A549 (cell line): ENCODE results near the gene NEDD4L. TPM values are rescaled to one million over a fixed set of nuclear protein-coding genes. Genes with fewer than 3 reads are reported as not detected.

Source experiments
- ATAC-seq, 2 experiments: fragments of 200-7000 bp in 1 of 2; fragments of >200 bp in 1 of 2; cut with Nextera tagmentation in 1 of 2; cut with Tn5 transposase in 1 of 2; 3 replicates each; pipeline versions ENCODE4 v1.8.0 to v1.9.1; 2018 to 2020; ENCODE audit warnings: mild to moderate bottlenecking in 1 of 2, moderate library complexity in 1 of 2
- CTCF ChIA-PET: fragments of 300-600 bp; sonication (Branson Sonifier 250); formaldehyde crosslinking; extraction: SDS; loops from one replicate; lab custom pipeline; 2021; ENCODE audit warnings: antibody characterized with exemption, inconsistent platforms; lab: Yijun Ruan, JAX
- POLR2A ChIA-PET: fragments of 350-600 bp; formaldehyde crosslinking; extraction: SDS; loops from one replicate; lab custom pipeline; 2021; ENCODE audit warnings: antibody characterized with exemption, inconsistent platforms; lab: Yijun Ruan, JAX
- DNase-seq, 2 experiments: peaks; one replicate each; pipeline versions ENCODE4 v3.0.0 to v3.0.0-alpha.2; 2011 to 2016; ENCODE audit warnings: low read depth in 1 of 2, low spot score in 1 of 2
- FAIRE-seq: peaks from 2 replicates; lab custom pipeline; 2011; peaks lifted over from hg19 to GRCh38; lab: Jason Lieb, UNC
- H3K27ac ChIP-seq, 2 experiments: fragments of >200 bp; sonication (Bioruptor Twin); formaldehyde crosslinking; 3 replicates each; pipeline ENCODE4 v1.5.1; 2016 to 2017
- H3K4me1 ChIP-seq: fragments of >200 bp; sonication (Bioruptor Twin); formaldehyde crosslinking; 3 replicates; pipeline ENCODE4 v1.6.1; 2016
- H3K4me2 ChIP-seq: fragments of >200 bp; sonication (Bioruptor Twin); formaldehyde crosslinking; 3 replicates; pipeline ENCODE4 v1.6.1; 2016
- H3K4me3 ChIP-seq: fragments of >200 bp; sonication (Bioruptor Twin); formaldehyde crosslinking; 3 replicates; pipeline ENCODE4 v1.5.1; 2016
- H3K9me3 ChIP-seq: fragments of >200 bp; sonication (Bioruptor Twin); formaldehyde crosslinking; 3 replicates; pipeline ENCODE4 v1.6.1; 2016
- BCL3 ChIP-seq: fragments of >200 bp; sonication (Bioruptor Twin); formaldehyde crosslinking; IDR thresholded peaks from 3 replicates; pipeline ENCODE4 v1.6.1; 2016
- BHLHE40 ChIP-seq: IDR thresholded peaks from 2 replicates; pipeline ENCODE4 v1.6.1; 2012; ENCODE audit warnings: low read depth, low read length, inconsistent platforms
- CBX8 ChIP-seq: fragments of 200-600 bp; sonication (generic); IDR thresholded peaks from 2 replicates; pipeline ENCODE4 v1.6.1; 2016
- CEBPB ChIP-seq, 2 experiments: fragments of >200 bp in 1 of 2; sonication (Bioruptor Twin) in 1 of 2; formaldehyde crosslinking in 1 of 2; IDR thresholded peaks; 2 replicates each; pipeline ENCODE4 v1.6.1; 2012 to 2016
- CHD2 ChIP-seq: fragments of 150-350 bp; IDR thresholded peaks from 2 replicates; pipeline ENCODE4 v1.6.1; 2014; ENCODE audit warnings: low read length; ENCODE audit not compliant: partially characterized antibody
- CHD4 ChIP-seq: fragments of 200-600 bp; sonication (generic); IDR thresholded peaks from 2 replicates; pipeline ENCODE4 v1.6.1; 2016; ENCODE audit warnings: antibody characterized with exemption, mild to moderate bottlenecking, borderline replicate concordance
- E2F6 ChIP-seq: IDR thresholded peaks from 2 replicates; pipeline ENCODE4 v1.6.1; 2012; ENCODE audit warnings: low read depth, borderline replicate concordance
- EHF ChIP-seq: fragments of 250-450 bp; sonication (Bioruptor Pico); IDR thresholded peaks from 2 replicates; pipeline ENCODE4 v1.5.0; 2020; ENCODE audit warnings: mild to moderate bottlenecking
- EHMT2 ChIP-seq: fragments of 200-600 bp; sonication (generic); IDR thresholded peaks from 2 replicates; pipeline ENCODE4 v1.6.1; 2016; ENCODE audit warnings: antibody characterized with exemption, low read depth, mild to moderate bottlenecking, moderate library complexity
- ELK1 ChIP-seq: fragments of 150-350 bp; IDR thresholded peaks from 2 replicates; pipeline ENCODE4 v1.6.1; 2014; ENCODE audit warnings: low read depth, mild to moderate bottlenecking, low read length
- ESRRA ChIP-seq: fragments of 150-350 bp; IDR thresholded peaks from 2 replicates; pipeline ENCODE4 v1.6.1; 2014; ENCODE audit warnings: mild to moderate bottlenecking, low read length, borderline replicate concordance
- FOSB ChIP-seq: fragments of 250-450 bp; sonication (Bioruptor Pico); IDR thresholded peaks from 2 replicates; pipeline ENCODE4 v1.5.0; 2020; ENCODE audit warnings: mild to moderate bottlenecking, moderate library complexity
- FOXS1 ChIP-seq: fragments of 250-450 bp; sonication (Bioruptor Pico); IDR thresholded peaks from 2 replicates; pipeline ENCODE4 v1.5.0; 2020; ENCODE audit warnings: mild to moderate bottlenecking, moderate library complexity
- HDAC2 ChIP-seq: fragments of 200-600 bp; sonication (generic); IDR thresholded peaks from 2 replicates; pipeline ENCODE4 v1.6.1; 2016
- HES2 ChIP-seq: fragments of >200 bp; sonication (Bioruptor Twin); formaldehyde crosslinking; IDR thresholded peaks from 2 replicates; pipeline ENCODE4 v1.6.1; 2016
- HEYL ChIP-seq: fragments of 250-450 bp; sonication (Bioruptor Pico); IDR thresholded peaks from 2 replicates; pipeline ENCODE4 v1.8.0; 2021; ENCODE audit warnings: mild to moderate bottlenecking, moderate library complexity
- HOXA7 ChIP-seq: fragments of 250-450 bp; sonication (Bioruptor Pico); IDR thresholded peaks from 2 replicates; pipeline ENCODE4 v1.5.0; 2020; ENCODE audit warnings: mild to moderate bottlenecking, moderate library complexity
- HOXB13 ChIP-seq: fragments of 250-450 bp; sonication (Bioruptor Pico); IDR thresholded peaks from 2 replicates; pipeline ENCODE4 v1.5.0; 2020; ENCODE audit warnings: low read depth, mild to moderate bottlenecking, moderate library complexity
- JUNB ChIP-seq: fragments of >200 bp; sonication (Bioruptor Twin); formaldehyde crosslinking; IDR thresholded peaks from 2 replicates; pipeline ENCODE4 v1.6.1; 2016
- MAFK ChIP-seq: fragments of 450-650 bp; IDR thresholded peaks from 2 replicates; pipeline ENCODE4 v1.6.1; 2014; ENCODE audit not compliant: partially characterized antibody
- MYC ChIP-seq: IDR thresholded peaks from 2 replicates; pipeline ENCODE4 v1.6.1; 2012; ENCODE audit warnings: mild to moderate bottlenecking, inconsistent platforms, low read length, improper control_type of control experiment, borderline replicate concordance
- NPAS2 ChIP-seq: fragments of 250-450 bp; sonication (Bioruptor Pico); IDR thresholded peaks from 2 replicates; pipeline ENCODE4 v1.8.0; 2022; ENCODE audit warnings: mild to moderate bottlenecking, moderate library complexity, borderline replicate concordance
- NR3C1 ChIP-seq: fragments of >200 bp; sonication (Bioruptor Twin); formaldehyde crosslinking; IDR thresholded peaks from 3 replicates; pipeline ENCODE4 v1.6.1; 2017
- POLR2A ChIP-seq: IDR thresholded peaks from 2 replicates; pipeline ENCODE4 v1.6.1; 2012; ENCODE audit warnings: mild to moderate bottlenecking, low read length
- POLR2AphosphoS2 ChIP-seq: conservative IDR thresholded peaks from 2 replicates; pipeline ENCODE4 v1.6.1; 2012; ENCODE audit warnings: low read length, improper control_type of control experiment, inconsistent platforms
- RAD21 ChIP-seq, 2 experiments: fragments of >200 bp in 1 of 2; sonication (Bioruptor Twin) in 1 of 2; formaldehyde crosslinking in 1 of 2; IDR thresholded peaks in 1 of 2; conservative IDR thresholded peaks in 1 of 2; 2 replicates in 1 of 2; 3 replicates in 1 of 2; pipeline ENCODE4 v1.6.1; 2012 to 2018; ENCODE audit warnings: inconsistent platforms in 1 of 2
- RNF2 ChIP-seq: fragments of 200-600 bp; sonication (generic); IDR thresholded peaks from 2 replicates; pipeline ENCODE4 v1.6.1; 2016; ENCODE audit warnings: low read depth, mild to moderate bottlenecking, antibody characterized with exemption, moderate library complexity, borderline replicate concordance
- SMC3 ChIP-seq: fragments of >200 bp; sonication (Bioruptor Twin); formaldehyde crosslinking; IDR thresholded peaks from 3 replicates; pipeline ENCODE4 v1.6.1; 2018; ENCODE audit warnings: inconsistent platforms
- TFCP2L1 ChIP-seq: fragments of 250-450 bp; sonication (Bioruptor Pico); IDR thresholded peaks from 2 replicates; pipeline ENCODE4 v1.5.0; 2021; ENCODE audit warnings: mild to moderate bottlenecking
- USF2 ChIP-seq: fragments of 450-650 bp; IDR thresholded peaks from 2 replicates; pipeline ENCODE4 v1.6.1; 2014; ENCODE audit warnings: antibody characterized with exemption
- ZFP36 ChIP-seq: fragments of 450-650 bp; IDR thresholded peaks from 2 replicates; pipeline ENCODE4 v1.6.1; 2014; ENCODE audit warnings: borderline replicate concordance; ENCODE audit not compliant: partially characterized antibody
- WGBS: methylation state at CpG from one replicate; pipeline ENCODE4 v1.1.6; 2017; ENCODE audit errors: missing lambda C conversion rate; 5-methylcytosine and 5-hydroxymethylcytosine counted together
- polyA plus RNA-seq, 4 experiments: library from polyadenylated mRNA; depleted of rRNA in 3 of 4; stranded (reverse); fragments of >200 nt; fragmentation: RNase III in 1 of 4; extraction: RNeasy Plus Mini Kit Qiagen cat#74134 plus additional on column Dnase treatment in 1 of 4; gene quantifications; 2 replicates in 3 of 4; 3 replicates in 1 of 4; pipeline ENCODE4 v1.2.3, GENCODE V29; 2011 to 2017

The NEDD4L gene
- polyA plus RNA-seq, 2 of the 4 experiments (the other 2 are of a cell fraction), result 18.0 to 36.5 TPM

GRCh38 chr18:58364876-58365528 is 321.0 kb downstream of the NEDD4L start:
- Histone ChIP-seq H3K27ac (peak overlapping the region in 1 of 2 experiments; percentile 25; a peak in 1 of 6 replicates), H3K9me3 (no peaks in the 10 kb centered on the region), H3K4me2 (no peak overlapping the region), H3K4me1 (peaks cover 47% of the 10 kb centered on the region)
- DNase-seq (no peak), ATAC-seq (no peak)
- 90% methylated on average over 7 of the region's 7 CpGs for WGBS
- POLR2A ChIA-PET, result no interaction called here
- TF ChIP-seq EHMT2 (no peak), HES2 (no peak), RAD21 (conservative IDR thresholded peaks at IDR 0.05 in 1 of 2, IDR thresholded peaks at IDR 0.05 in 1 of 2) (no peak), SMC3 (no peak), FOXS1 (CRISPR knock-in tag) (no peak), POLR2A (no peak), POLR2AphosphoS2 (no peak), TFCP2L1 (CRISPR knock-in tag) (no peak), CHD4 (no peak), BHLHE40 (no peak), RNF2 (no peak), HDAC2 (no peak), E2F6 (no peak), BCL3 (no peak), HOXA7 (no peak), HOXB13 (CRISPR knock-in tag) (no peak), NPAS2 (CRISPR knock-in tag) (no peak), CEBPB (IDR thresholded peaks at IDR 0.05) (no peak), CHD2 (no peak), HEYL (no peak)
- TF ChIP-seq, all 56 proteins: peak for 0
- CTCF ChIA-PET, result no interaction called here
- H3K4me3 ChIP-seq, result no peak overlapping the region
- FAIRE-seq, result no peak

GRCh38 chr18:58367425-58368140 is 323.6 kb downstream of the NEDD4L start:
- POLR2A ChIA-PET, result no interaction called here
- 96% methylated on average over 9 of the region's 9 CpGs for whole genome bisulfite sequencing
- no peak overlapping the region for H3K4me3 ChIP-seq
- H3K4me1 ChIP-seq, result peaks cover 25% of the 10 kb centered on the region
- CTCF ChIA-PET, result interaction anchor here (0.7 kb wide), 1 partner anchor 52 kb away, joined by 3 read pairs; no protein-coding TSS in a partner anchor
- H3K9me3 ChIP-seq, result no peaks in the 10 kb centered on the region
- FAIRE-seq (no peak), ATAC-seq (no peak), DNase-seq (no peak)
- H3K27ac ChIP-seq, result no peak overlapping the region
- no peak overlapping the region for H3K4me2 ChIP-seq
- TF ChIP-seq FOSB (CRISPR knock-in tag), result no peak
- no peak for TF ChIP-seq ESRRA
- TF ChIP-seq EHF (CRISPR knock-in tag), result no peak
- no peak for TF ChIP-seq MAFK
- no peak for TF ChIP-seq MYC
- TF ChIP-seq HOXA7, result no peak
- TF ChIP-seq HDAC2, result no peak
- no peak for TF ChIP-seq USF2
- no peak for TF ChIP-seq CBX8
- no peak for TF ChIP-seq ZFP36
- TF ChIP-seq NR3C1, result no peak
- no peak for TF ChIP-seq ELK1
- TF ChIP-seq JUNB, result no peak
- TF ChIP-seq, all 56 proteins: peak for 0
